ENCODE measurements around the gene E2F6.
"Not testable (repeated sequence)": the region's sequence is repeated elsewhere in the genome, so short reads cannot be mapped to it uniquely, and the experiment has no call there.

The E2F6 gene

DNA sequence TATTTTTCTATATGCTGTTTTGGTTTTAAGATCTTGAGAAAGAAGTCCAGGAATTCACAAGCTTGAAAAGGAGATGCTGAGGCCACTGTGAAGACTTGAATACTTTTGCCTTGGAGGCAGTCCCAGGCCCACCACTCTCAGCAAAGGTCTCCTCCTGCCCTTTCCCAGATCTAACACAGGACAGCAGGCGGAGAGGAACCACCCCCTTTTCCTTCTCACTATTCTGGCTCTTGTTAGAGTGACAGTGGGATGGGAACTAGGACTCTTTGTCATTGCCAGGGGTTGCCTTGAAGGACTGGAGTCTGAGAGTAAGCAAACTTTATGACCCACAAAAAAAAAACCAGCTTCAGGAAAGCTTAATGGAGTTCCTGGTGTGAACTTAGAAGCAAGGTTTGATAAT is 54.7 kb downstream of the E2F6 start:
- no peak for DNase-seq

DNA sequence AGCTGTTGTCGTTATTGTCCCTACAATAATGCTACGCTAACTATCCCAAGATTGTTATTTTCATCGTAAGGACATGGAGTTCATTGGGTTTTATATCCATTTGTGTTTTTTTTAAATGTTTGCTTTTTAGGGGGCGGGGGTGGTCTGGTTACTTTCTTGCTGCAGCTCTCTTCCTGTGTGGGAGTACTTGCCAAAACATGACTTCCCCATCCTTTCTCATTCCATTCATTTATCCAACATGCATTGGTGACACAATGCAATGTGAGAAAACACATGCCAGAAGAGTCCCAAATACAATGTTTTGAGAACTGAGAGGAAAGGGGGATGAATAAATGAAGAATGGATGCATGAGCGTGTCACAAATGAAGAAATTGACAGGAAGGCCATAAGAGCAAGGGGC is 55.9 kb downstream of the E2F6 start:
- DNase-seq = no peak

DNA sequence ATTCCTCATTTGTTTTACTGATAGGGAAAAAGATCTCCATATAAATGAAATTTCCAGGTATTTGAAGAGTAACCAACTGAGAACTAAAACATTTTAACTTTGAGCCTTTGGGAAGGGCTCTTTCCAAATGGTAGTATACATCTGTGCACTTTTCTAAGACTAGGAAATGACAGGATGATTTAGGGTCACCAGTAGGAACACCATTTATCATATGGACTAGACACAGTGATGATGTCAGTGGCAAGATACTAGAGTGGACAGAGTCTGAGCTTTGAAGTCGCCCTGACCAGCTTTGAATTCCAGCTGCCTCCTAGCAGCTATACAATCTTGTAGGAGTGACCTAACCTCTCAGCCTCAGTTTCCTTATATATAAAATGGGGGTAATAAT is 56.4 kb downstream of the E2F6 start:
- DNase-seq = no peak

DNA sequence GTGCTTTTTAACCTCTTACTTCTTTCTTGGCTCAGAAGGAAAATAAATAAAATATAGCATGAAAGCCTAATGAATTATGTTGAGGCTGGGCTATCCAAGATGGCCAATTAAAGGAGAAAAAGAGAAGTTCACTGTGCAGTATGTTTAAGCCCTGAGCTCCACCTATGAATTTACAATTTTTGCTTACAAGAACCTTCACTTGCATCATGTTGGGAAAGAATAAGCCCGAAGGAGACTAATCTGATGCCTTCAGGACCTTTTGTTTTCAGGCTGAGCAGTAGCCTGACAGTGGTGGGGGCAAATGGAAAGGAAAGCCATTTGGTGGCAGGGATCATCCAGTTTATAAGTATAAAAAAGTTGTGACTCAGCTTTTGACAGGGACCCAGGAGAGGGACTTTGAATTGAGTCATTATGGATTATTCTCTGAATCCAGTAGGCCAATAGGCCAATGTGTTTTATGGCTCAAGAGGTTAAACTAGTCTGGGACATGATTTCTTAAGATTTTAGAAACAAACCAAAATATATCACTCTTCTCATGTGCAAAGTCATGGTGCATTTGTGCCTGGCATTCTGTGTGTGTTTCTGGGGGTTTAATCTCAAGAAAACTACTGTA is 56.9 kb downstream of the E2F6 start:
- no peak for DNase-seq

DNA sequence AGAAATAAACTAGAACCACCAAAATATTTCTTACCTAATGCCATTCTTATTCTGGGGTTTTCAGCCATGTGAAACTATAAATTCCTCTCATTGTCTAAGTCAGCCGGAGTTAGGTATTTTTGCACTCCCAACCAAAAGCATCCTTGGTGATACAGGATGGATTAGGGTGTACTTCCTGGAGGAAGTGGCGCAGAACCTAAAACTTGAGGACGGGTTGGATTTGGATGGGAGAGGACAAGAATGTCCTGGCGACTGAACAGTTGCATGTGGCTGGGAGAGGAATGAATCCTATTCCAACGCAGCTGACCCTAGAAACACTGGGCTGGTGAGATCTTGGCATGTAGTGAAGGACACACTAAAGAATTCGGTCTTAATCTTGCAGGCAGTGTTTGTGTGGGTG is 58.5 kb downstream of the E2F6 start:
- DNase-seq = no peak

DNA sequence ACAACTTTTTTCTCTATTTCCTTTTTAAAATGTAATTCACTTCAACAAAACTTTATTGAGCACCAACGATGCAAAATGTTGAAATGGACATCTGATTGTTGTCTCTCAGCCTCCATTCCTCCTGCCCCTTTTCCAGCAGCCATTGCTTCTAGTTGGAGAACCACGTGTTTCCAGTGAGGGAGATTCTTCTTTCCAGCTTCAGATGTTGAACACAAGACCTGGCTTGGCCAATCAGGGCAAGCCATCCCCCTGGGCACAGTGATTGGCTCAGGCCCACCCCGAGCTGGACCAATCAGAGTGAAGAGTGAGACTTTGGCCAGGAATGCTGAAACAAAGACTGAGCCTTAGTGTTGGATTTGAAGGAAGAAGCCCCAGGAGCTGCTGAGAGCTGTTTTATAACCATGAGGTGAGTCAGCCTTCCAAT is 59.0 kb downstream of the E2F6 start:
- DNase-seq = no peak

DNA sequence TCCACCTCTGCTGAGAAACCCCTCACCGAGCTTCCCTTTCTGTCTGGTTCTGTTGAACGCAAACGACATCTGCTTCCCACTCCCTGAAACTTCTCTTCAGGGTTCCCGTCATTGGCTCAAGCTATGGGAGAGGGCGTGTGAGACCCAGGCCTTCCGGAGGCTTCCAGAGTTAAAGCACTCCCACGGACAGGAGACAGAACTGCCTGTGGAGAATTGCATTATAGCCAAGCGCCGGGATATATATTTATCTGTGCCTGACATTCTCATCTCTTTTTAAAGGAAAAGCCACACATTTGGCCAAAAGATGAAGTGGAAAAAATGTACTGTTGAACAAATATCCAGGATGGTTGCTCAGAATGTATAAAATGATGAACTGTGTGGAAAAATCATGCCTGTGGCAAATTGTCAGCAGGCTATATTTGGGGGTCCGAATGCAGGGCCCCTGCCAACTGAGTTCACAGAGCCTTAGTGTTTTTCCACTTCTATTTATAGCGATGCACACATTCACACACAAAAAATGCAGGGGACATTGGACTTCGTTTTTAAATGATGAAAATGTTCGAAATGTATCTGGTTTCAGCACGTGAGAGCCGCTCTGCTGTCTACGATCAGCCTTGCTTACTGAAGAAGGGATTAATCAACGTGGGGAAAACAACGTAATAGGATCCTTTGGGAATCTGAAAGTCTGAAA is 59.5 kb downstream of the E2F6 start:
- DNase-seq = no peak

DNA sequence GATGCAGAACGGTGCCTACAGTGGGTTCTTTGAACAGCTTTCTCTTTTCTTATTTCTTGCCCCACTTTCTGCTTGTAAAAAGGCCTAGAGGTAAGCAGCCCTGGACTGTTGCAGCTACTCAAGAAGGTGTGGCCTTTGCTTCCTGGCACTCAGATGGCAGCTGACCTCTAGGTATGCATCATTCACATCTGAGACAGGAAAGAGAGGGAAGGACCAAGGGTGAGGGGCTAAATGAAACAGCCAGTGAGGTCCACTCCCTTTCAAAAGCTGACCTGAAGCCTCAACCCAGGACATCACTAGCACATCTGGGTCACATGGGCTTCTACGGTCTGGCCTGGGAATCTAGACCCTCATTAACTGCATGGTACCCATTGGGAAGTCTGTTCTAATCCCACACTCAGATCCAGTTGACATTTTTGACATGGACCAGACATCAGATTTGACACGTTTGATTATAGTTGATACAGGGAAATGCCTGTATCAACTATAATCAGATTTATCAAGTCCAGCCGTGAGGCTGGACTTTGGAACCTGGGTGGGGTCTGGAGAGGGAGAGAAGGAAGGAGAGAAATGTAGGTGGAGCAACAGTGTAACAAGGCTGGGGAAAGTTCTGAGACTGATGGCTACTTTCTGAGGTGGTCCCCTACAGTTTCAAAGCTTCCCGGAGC is 60.2 kb downstream of the E2F6 start:
- no peak for DNase-seq

DNA sequence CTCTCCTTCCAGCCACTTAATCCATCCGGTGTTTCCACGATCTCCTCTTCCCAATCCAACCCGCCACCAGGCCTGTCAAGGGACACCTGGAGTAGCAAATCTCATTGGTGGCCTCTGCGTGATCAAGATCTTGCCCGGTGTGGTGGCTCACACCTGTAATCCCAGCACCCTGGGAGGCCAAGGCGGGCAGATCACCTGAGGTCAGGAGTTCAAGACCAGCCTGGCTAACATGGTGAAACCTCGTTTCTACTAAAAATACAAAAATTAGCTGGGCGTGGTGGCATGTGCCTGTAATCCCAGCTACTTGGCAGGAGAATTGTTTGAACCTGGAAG is 60.9 kb downstream of the E2F6 start:
- DNase-seq = not testable (repeated sequence)

DNA sequence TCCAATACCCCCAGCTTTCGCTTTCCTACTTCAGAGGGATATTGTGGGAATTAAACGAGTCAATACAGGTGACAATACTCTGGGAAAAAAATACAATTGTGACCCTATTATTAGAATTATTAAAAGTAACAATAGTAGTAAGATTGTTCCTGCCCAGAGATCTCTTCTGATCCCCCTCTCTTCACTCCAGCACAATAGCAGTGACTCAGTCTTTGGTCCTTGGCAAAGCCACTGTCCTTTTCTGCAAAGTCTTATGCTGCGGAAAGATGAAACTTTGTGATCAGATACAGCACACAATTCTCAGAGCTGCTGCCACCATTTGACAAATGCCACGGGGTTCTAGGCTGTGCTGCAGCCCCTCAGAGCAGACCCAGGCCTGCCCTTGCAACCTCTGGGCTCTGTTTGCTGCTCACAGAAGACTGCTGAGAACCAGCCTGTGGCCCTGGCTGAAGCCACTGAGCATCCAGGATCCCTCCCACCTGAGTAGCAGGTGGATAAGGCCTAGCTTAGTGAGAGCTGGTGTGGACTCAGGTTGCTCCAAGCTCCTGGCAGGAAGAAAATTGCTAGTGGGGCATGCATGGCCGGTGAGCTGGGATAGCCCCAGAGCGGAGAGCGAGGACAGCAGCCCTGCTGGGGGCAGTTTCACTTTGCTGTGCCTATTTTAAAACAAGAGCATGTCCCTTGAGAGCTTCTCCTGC is 61.4 kb downstream of the E2F6 start:
- DNase-seq = no peak

DNA sequence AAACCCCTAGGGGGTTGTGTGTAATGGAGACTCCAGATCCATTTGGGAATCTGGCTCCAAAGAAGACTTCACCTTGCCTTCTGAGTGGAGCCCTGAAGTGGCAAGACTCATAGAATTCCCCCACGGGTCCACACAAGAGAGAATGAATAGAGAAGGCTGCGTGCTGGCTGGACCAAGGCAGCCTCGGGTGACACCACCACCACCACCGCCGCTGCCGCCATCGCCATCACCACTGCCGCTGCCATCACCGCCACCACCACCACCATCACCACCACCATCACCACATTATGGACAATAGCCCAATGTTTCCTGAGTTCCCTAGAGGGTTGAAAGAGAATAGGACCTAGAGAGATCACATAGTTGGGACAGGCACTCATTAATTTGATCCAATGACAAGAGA is 63.5 kb downstream of the E2F6 start:
- DNase-seq = no peak

DNA sequence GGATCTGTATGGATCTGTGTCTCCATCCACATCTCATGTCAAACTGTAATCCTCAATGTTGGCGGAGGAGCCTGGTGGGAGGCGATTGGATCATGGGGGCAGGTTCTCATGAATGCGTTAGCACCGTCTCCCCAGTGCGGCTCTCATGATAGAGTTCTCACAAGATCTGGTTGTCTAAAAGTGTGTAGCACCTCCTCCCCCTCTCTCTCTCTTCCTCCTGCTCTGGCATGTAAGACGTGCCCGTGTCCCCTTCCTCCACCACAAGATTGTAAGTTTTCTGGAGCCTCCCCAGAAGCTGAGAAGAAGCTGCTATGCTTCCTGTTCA is 66.6 kb downstream of the E2F6 start:
- no peak for DNase-seq

DNA sequence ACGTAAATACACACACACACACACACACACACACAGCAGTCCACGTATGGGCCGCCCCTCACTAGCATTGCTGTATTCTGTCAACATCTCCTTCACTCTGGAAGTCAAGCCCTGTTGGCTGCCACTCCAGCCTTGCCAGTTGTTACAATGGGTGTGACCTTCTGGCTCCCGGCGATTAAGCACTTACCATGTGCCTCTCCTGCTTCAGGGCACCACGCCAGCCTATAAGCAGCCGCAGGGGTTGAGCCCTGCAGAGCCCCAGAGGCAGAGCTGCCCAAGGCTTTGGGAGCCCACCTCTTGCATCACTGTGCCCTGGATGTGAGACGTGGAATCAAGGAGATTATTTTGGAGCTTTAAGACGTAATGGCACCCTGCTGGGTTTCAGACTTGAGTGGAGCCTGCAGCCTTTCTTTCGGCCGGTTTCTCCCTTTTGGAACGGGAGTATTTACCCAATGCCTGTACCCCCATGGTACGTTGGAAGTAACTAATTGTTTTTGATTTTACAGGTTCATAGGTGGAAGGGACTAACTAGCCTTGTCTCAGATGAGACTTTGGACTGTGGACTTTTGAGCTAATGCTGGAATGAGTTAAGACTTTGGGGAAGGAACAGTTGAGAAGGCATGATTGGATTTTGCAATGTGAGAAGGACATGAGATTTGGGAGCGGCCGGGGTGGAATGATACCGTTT is 67.1 kb downstream of the E2F6 start:
- DNase-seq = peak; percentile 85

DNA sequence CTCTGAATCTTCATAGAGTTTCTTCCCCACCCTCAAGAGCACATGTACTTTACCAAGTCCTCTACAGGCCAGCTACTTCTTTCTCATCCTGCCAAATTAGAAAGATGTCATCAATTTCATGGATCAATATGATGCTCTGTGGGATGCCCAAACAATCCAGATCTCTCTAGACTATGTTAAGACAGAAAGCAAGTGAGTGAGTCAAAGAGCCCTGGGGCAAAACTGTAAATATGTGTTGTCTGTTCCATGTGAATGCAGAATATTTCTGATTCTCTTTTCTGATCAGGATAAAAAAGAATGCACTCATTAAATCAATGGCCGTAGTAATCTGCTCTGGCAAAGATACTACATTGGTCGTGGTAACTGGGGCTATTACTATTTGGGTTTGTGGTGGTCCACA is 68.4 kb downstream of the E2F6 start:
- DNase-seq = no peak

DNA sequence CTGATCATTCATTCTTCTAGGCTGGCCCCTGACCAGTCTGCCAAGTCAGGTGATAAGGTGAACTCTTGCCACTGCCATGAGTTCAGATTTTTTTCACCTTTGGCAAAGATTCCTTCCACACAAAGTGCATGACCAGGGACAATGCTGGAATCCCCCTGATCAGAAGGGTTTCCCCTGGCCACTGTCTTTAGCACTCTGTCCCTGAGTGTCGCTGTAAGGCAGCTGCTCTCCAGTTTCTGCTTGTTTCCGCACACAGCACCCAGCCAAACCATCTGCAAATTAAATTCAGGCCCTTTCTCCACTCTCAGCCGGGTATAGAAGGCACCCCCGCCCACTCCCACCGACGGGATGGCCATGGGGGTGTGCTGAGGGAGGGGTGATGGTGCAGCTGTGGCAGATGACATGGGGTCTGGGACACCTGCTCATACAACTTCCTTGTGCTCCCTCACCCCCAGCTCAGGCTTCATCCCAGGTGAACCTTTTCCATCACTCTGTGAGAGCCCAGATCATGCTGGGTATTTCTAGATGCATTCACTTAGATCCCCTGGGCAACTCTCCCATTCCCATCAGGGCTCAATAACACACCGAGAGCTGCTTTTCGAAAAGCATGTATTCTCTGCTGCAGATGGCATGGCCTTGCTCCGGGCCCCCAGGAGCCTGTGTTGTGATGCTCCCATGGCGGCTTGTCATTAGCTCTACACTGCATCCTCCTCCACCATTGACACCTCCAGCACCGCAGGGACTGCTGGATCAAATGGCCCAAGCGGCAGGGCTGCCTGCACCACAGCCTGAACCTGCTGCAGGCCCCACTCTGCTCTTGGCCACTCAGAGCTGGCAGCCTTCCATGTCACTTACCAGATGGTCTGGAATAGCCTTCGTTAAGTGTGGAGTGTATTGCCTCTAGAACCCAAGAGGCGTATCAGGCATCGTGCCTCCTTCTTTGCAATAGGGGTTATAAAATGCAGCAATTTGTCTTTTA is 69.2 kb downstream of the E2F6 start:
- no peak for DNase-seq

DNA sequence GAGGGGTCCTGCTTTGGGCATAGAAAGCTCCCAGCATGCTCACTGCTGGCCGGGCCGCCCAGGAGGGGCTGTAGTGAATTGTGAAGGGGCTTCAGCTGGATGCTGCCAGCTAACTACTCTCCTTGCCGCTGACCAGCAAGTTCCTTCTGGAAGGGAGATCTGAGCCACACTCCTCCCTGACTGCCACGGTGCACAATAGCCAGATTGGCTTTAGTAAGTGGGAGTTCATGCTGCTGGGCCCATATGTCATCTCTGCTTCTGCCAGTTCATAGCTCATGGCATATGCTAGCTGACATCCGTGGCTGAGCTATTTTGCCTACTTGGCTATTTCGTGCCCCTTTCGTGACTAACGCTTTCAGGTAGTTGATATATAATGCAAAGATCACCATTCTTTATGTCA is 69.9 kb downstream of the E2F6 start:
- no peak for DNase-seq

DNA sequence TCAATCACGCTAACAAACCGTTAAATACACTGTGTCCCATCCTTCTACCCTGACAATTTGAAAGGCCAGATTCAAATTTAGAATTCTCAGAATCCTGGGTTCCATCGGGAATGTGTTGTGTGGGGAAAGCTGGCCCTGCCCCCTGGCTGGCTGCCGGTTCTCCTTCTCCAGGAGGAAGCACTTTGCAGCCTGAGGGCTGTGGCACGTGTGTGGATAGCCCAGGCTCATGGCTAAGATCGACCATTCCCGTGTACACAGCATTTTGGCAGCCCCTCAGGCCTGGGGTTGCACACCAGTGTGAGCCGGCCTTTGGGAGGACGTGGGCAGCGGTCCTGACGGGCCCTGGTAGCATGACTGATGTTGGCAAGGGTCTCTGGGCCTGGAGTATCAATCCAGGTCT is 70.6 kb downstream of the E2F6 start:
- DNase-seq = no peak

All from DMS153 (cell line).